ENCODE results near the gene LONRF2.
"Not testable (repeated sequence)": the region's sequence is repeated elsewhere in the genome, so short reads cannot be mapped to it uniquely, and the experiment has no call there.

Gene LONRF2

GRCh38 chr2:100321866-100322820 is at the start of gene LONRF2:
Gene LONRF2, minus strand, starts transcription at chr2:100322501. Its CDS starts 408 bp downstream, at chr2:100322093.
- Histone ChIP-seq H3K9me3 (ENCODE audit: control insufficient read depth in 1 of 2, low read length in 2 of 2) (no peaks in the 10 kb centered on the region), H3K36me3 (ENCODE audit: control insufficient read depth in 1 of 2, insufficient read depth in 2 of 2, low read length in 2 of 2) (no peaks in the 10 kb centered on the region), H3K4me1 (ENCODE audit: control insufficient read depth in 1 of 2, insufficient read depth in 2 of 2, low read length in 2 of 2) (peaks cover 0 to 4% of the 10 kb centered on the region in 2 donors), H3K4me3 (ENCODE audit: low read depth in 1 of 2, low read length in 2 of 2) (peak within 1 kb of the TSS; percentile 49 to 80), H3K27me3 (ENCODE audit: low read depth, low read length) (peaks cover 5% of the 10 kb centered on the region), H3K27ac (ENCODE audit: low read length) (no peak within 1 kb of the TSS)

DNA sequence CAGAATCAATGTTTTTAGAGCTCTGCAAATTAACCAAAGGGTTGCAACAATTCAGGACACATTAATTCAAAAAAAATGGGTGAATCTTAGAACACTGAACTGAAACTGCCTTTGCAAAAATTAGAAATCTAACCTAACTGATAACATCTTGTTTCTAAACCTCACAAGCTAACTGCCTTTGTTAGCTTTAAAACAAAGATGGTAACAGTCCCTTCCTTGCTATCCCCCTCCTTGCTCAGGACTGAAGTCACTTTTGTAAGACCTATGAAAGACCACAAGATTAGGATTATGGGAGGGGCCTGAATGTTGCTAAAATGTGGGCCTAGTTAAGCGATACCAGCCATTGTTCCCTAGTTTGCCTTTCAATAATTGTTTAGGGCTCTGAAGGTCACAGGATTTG is 44.9 kb upstream of the LONRF2 start:
- H3K27me3 ChIP-seq (ENCODE audit: low read depth, low read length) = no peaks in the 10 kb centered on the region
- peaks cover 7 to 14% of the 10 kb centered on the region in 2 donors for H3K9me3 ChIP-seq (ENCODE audit: control insufficient read depth in 1 of 2, low read length in 2 of 2)
- H3K27ac ChIP-seq (ENCODE audit: low read length) = no peak overlapping the region
- no peak overlapping the region for H3K4me3 ChIP-seq (ENCODE audit: low read depth in 1 of 2, low read length in 2 of 2)
- H3K4me1 ChIP-seq (ENCODE audit: control insufficient read depth in 1 of 2, insufficient read depth in 2 of 2, low read length in 2 of 2) = no peaks in the 10 kb centered on the region
- H3K36me3 ChIP-seq (ENCODE audit: control insufficient read depth in 1 of 2, insufficient read depth in 2 of 2, low read length in 2 of 2) = no peaks in the 10 kb centered on the region

DNA sequence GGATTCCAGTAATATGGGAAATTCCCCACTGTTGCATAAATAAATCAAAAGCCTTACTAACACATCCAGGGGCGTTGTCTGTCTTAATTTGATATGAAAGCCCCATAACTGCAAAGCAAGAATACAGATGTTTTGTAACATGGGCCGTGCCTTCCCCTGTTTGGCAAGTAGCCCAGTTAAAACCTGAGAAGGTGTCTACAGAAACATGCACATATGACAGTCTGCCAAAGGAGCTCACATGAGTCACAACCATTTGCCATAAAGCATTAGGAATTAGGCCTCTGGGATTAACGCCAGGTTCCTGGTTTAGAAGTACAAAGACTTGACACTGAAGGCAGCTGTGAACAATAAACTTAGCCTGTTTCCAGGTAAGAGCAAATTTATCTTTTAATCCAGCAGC is 43.1 kb upstream of the LONRF2 start:
- no peak overlapping the region for H3K4me3 ChIP-seq (ENCODE audit: low read depth in 1 of 2, low read length in 2 of 2)
- no peaks in the 10 kb centered on the region for H3K4me1 ChIP-seq (ENCODE audit: control insufficient read depth in 1 of 2, insufficient read depth in 2 of 2, low read length in 2 of 2)
- H3K27ac ChIP-seq (ENCODE audit: low read length) = no peak overlapping the region

DNA sequence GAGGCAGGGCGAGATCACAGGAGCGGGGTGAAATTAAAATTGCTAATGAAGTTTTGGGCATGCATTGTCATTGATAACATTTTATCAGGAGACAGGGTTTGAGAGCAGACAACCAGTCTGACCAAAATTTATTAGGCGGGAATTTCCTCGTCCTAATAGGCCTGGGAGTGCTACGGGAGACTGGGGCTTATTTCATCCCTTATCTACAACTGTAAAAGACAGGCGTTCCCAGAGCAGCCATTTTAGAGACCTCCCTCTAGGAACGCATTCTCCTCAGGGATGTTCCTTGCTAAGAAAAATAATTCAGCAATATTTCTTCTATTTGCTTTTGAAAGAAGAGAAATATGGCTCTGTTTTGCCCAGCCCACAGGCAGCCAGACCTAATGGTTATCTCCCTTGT is 40.0 kb upstream of the LONRF2 start:
- H3K4me3 ChIP-seq (ENCODE audit: low read depth in 1 of 2, low read length in 2 of 2); H3K9me3 ChIP-seq (ENCODE audit: control insufficient read depth in 1 of 2, low read length in 2 of 2); H3K4me1 ChIP-seq (ENCODE audit: control insufficient read depth in 1 of 2, insufficient read depth in 2 of 2, low read length in 2 of 2): not testable (repeated sequence)

More for the DNA sequence above, 43.1 kb upstream of the LONRF2 start:
- Histone ChIP-seq H3K36me3 (ENCODE audit: control insufficient read depth in 1 of 2, insufficient read depth in 2 of 2, low read length in 2 of 2) (no peaks in the 10 kb centered on the region), H3K27me3 (ENCODE audit: low read depth, low read length) (no peaks in the 10 kb centered on the region), H3K9me3 (ENCODE audit: control insufficient read depth in 1 of 2, low read length in 2 of 2) (peaks cover 0 to 6% of the 10 kb centered on the region in 2 donors)

DNA sequence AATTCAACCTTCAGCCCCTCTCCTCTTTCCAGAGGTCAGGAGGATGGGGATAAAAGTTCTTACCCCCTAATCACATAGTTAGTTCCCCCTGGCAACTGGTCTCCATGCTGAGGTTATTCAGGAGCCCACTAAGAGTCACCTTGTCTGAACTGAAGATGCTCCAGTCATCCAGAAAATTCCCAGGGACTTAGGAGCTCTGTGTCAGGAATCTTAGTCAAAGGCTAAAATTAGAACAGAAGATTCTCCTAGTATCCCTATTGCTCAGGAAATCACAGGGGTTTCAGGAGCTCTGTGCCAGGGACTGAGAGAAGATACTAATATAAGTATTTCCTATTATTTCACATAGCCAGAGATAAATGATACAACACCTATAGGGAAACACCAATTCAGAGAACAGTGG is 37.3 kb upstream of the LONRF2 start:
- no peaks in the 10 kb centered on the region for H3K4me1 ChIP-seq (ENCODE audit: control insufficient read depth in 1 of 2, insufficient read depth in 2 of 2, low read length in 2 of 2)
- H3K9me3 ChIP-seq (ENCODE audit: control insufficient read depth in 1 of 2, low read length in 2 of 2) = peaks cover 0 to 6% of the 10 kb centered on the region in 2 donors
- no peaks in the 10 kb centered on the region for H3K36me3 ChIP-seq (ENCODE audit: control insufficient read depth in 1 of 2, insufficient read depth in 2 of 2, low read length in 2 of 2)
- H3K4me3 ChIP-seq (ENCODE audit: low read depth in 1 of 2, low read length in 2 of 2) = no peak overlapping the region
- H3K27me3 ChIP-seq (ENCODE audit: low read depth, low read length) = no peaks in the 10 kb centered on the region
- H3K27ac ChIP-seq (ENCODE audit: low read length) = no peak overlapping the region

More for the DNA sequence above, 40.0 kb upstream of the LONRF2 start:
- not testable (repeated sequence) for H3K36me3 ChIP-seq (ENCODE audit: control insufficient read depth in 1 of 2, insufficient read depth in 2 of 2, low read length in 2 of 2); H3K27ac ChIP-seq (ENCODE audit: low read length); H3K27me3 ChIP-seq (ENCODE audit: low read depth, low read length)

- Histone ChIP-seq H3K4me3 (ENCODE audit: low read depth in 1 of 2, low read length in 2 of 2) (no peak overlapping the region), H3K4me1 (ENCODE audit: control insufficient read depth in 1 of 2, insufficient read depth in 2 of 2, low read length in 2 of 2) (no peaks in the 10 kb centered on the region), H3K27ac (ENCODE audit: low read length) (no peak overlapping the region), H3K36me3 (ENCODE audit: control insufficient read depth in 1 of 2, insufficient read depth in 2 of 2, low read length in 2 of 2) (no peaks in the 10 kb centered on the region), H3K27me3 (ENCODE audit: low read depth, low read length) (no peaks in the 10 kb centered on the region), H3K9me3 (ENCODE audit: control insufficient read depth in 1 of 2, low read length in 2 of 2) (peaks cover 0 to 6% of the 10 kb centered on the region in 2 donors)
Measured at GRCh38 chr2:100358554-100358953, 36.3 kb upstream of the LONRF2 start.

DNA sequence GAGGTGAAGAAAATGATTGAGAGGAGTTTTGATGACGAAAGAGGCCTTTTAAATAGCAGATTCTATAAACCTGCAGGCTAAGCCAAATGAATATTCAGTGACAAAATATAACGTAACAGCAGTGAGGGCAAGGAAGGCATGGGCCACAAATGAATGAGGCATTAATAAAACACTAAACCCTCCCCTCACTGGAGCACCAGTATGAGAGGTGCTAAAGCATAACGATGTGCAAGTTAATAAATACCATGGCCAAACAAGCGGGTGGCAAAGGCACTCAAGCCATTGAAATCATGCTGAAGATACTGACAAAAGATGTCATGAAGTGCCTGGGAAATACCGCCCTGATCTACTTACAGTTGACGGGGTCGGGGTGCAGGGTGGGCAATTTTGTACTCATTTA is 30.2 kb upstream of the LONRF2 start:
- H3K4me3 ChIP-seq (ENCODE audit: low read depth in 1 of 2, low read length in 2 of 2) = no peak overlapping the region
- no peaks in the 10 kb centered on the region for H3K27me3 ChIP-seq (ENCODE audit: low read depth, low read length)
- H3K4me1 ChIP-seq (ENCODE audit: control insufficient read depth in 1 of 2, insufficient read depth in 2 of 2, low read length in 2 of 2) = no peaks in the 10 kb centered on the region
- H3K9me3 ChIP-seq (ENCODE audit: control insufficient read depth in 1 of 2, low read length in 2 of 2) = peaks cover 0 to 3% of the 10 kb centered on the region in 2 donors
- H3K27ac ChIP-seq (ENCODE audit: low read length) = no peak overlapping the region
- H3K36me3 ChIP-seq (ENCODE audit: control insufficient read depth in 1 of 2, insufficient read depth in 2 of 2, low read length in 2 of 2) = no peaks in the 10 kb centered on the region

DNA sequence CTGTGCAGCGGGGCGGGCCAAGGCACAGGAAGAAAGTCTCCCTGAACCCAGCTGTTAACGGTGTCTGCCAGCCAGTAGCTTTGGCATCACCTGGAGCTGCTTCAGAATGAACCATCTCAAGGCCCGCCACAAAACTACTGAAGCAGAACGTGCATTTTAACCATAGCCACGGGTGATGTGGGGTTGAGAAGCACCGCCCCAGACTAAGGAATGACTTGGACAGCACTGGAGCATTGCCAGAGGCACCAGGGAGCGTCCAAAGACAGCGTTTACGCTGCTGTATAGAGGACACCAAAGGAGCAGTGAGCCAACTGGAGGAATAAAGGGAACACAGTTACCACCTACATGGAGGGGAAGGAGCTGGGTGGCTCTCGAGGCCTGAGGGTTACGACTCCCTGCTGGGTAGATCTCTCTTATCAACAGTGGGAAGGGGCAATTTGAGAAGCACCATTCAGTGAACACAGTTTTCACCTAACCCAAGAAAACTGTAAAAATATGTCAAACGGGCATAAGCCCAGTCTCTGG is 28.4 kb upstream of the LONRF2 start:
- Histone ChIP-seq H3K27me3 (ENCODE audit: low read depth, low read length) (no peaks in the 10 kb centered on the region), H3K9me3 (ENCODE audit: control insufficient read depth in 1 of 2, low read length in 2 of 2) (peaks cover 0 to 3% of the 10 kb centered on the region in 2 donors), H3K36me3 (ENCODE audit: control insufficient read depth in 1 of 2, insufficient read depth in 2 of 2, low read length in 2 of 2) (no peaks in the 10 kb centered on the region), H3K4me1 (ENCODE audit: control insufficient read depth in 1 of 2, insufficient read depth in 2 of 2, low read length in 2 of 2) (no peaks in the 10 kb centered on the region), H3K4me3 (ENCODE audit: low read depth in 1 of 2, low read length in 2 of 2) (no peak overlapping the region), H3K27ac (ENCODE audit: low read length) (no peak overlapping the region)

DNA sequence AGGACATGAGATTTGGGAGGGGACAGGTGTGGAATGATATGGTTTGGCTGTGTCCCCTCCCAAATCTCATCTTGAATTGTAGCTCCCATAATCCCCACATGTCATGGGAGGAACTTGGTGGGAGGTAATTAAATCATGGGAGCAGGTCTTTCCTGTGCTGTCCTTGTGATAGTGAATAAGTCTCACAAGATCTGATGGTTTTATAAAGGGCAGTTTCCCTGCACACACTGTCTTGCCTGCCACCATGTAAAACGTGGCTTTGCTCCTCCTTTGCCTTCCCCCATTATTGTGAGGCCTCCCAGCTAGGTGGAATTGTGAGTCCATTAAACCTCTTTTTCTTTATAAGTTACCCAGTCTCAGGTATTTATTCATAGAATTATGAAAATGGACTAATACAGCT is 22.8 kb upstream of the LONRF2 start:
- H3K4me3 ChIP-seq (ENCODE audit: low read depth in 1 of 2, low read length in 2 of 2); H3K27ac ChIP-seq (ENCODE audit: low read length); H3K27me3 ChIP-seq (ENCODE audit: low read depth, low read length); H3K4me1 ChIP-seq (ENCODE audit: control insufficient read depth in 1 of 2, insufficient read depth in 2 of 2, low read length in 2 of 2); H3K36me3 ChIP-seq (ENCODE audit: control insufficient read depth in 1 of 2, insufficient read depth in 2 of 2, low read length in 2 of 2); H3K9me3 ChIP-seq (ENCODE audit: control insufficient read depth in 1 of 2, low read length in 2 of 2): not testable (repeated sequence)

DNA sequence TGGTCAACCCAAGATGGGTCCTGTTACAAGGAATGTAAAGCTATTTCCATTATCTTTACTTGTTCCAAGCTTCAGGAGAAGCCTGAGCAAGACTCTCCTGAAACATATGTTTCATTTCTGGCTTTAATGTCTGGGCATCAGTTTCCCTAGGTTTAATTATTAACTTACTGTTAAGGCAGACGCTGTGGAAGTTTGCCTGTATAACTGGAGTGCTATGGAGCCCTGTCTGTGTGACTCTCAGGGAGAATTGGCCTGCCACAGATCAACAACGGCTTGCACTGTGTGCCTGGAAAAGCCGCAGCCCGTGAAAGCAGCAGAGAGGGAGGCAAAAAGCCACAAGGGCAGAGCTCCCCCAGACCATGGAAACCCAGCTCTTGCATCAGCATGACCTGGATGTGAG is 22.1 kb upstream of the LONRF2 start:
- no peak overlapping the region for H3K4me3 ChIP-seq (ENCODE audit: low read depth in 1 of 2, low read length in 2 of 2)
- H3K27me3 ChIP-seq (ENCODE audit: low read depth, low read length) = no peaks in the 10 kb centered on the region
- no peak overlapping the region for H3K27ac ChIP-seq (ENCODE audit: low read length)
- no peaks in the 10 kb centered on the region for H3K4me1 ChIP-seq (ENCODE audit: control insufficient read depth in 1 of 2, insufficient read depth in 2 of 2, low read length in 2 of 2)
- no peaks in the 10 kb centered on the region for H3K9me3 ChIP-seq (ENCODE audit: control insufficient read depth in 1 of 2, low read length in 2 of 2)
- no peaks in the 10 kb centered on the region for H3K36me3 ChIP-seq (ENCODE audit: control insufficient read depth in 1 of 2, insufficient read depth in 2 of 2, low read length in 2 of 2)

GRCh38 chr2:100342466-100342865 is 20.2 kb upstream of the LONRF2 start:
- not testable (repeated sequence) for H3K4me3 ChIP-seq (ENCODE audit: low read depth in 1 of 2, low read length in 2 of 2)

More at GRCh38 chr2:100342466-100342865, 20.2 kb upstream of the LONRF2 start:
- not testable (repeated sequence) for H3K36me3 ChIP-seq (ENCODE audit: control insufficient read depth in 1 of 2, insufficient read depth in 2 of 2, low read length in 2 of 2); H3K27ac ChIP-seq (ENCODE audit: low read length); H3K4me1 ChIP-seq (ENCODE audit: control insufficient read depth in 1 of 2, insufficient read depth in 2 of 2, low read length in 2 of 2); H3K9me3 ChIP-seq (ENCODE audit: control insufficient read depth in 1 of 2, low read length in 2 of 2); H3K27me3 ChIP-seq (ENCODE audit: low read depth, low read length)

Measured in muscle layer of duodenum (tissue), 2 donors.